ENCODE data around the gene ADRM1. TPM values are rescaled to one million over a fixed set of nuclear protein-coding genes. Genes with fewer than 3 reads are reported as not detected.

ADRM1 gene
- total RNA-seq, 1 experiment from 2014 or later = 127 TPM

DNA sequence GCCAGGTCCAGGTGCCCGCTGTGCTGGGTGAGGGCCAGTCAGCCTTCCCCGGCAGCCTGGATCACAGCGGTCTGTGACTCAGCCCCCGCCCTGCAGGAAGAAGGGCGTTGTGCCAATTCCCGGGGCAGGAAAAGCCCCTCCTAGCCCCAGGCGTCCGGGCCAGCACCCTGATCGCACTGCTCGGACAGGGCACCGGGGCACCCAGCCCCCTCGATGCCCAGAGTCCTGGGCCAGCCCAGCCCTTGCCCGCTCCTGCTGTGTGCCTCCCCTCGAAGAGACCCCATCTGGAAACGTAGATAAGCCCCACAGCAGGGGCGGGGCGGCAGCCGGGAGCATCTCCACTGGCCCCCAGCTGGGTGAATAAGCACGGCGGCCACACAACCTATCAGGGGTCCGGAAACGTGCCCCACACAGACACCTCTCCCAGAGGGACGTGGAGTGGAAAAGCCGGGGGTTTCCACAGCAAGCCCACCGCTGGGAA is 54.4 kb downstream of the ADRM1 start:
- intact Hi-C loops (cut with micrococcal nuclease) = no loop called here
- H3K36me3 Mint-ChIP-seq (ENCODE audit: insufficient read depth, unreplicated experiment) = peaks cover 41% of the 10 kb centered on the region
- CTCF ChIA-PET = interaction anchor here (1.2 to 3.7 kb wide), 5 partner anchors 11 to 57 kb away, joined by 5 to 52 read pairs (median 6); partner anchors contain the start of gene LAMA5
- DNase-seq (ENCODE audit: unreplicated experiment) = peak; percentile 73
- no peaks in the 10 kb centered on the region for H3K9me3 Mint-ChIP-seq (ENCODE audit: unreplicated experiment)
- peaks cover 34% of the 10 kb centered on the region for H3K4me1 Mint-ChIP-seq (ENCODE audit: insufficient read depth, unreplicated experiment)
- no TSS peak for BruUV-seq (replicated peaks)
- TF ChIP-seq, protein P1, sequence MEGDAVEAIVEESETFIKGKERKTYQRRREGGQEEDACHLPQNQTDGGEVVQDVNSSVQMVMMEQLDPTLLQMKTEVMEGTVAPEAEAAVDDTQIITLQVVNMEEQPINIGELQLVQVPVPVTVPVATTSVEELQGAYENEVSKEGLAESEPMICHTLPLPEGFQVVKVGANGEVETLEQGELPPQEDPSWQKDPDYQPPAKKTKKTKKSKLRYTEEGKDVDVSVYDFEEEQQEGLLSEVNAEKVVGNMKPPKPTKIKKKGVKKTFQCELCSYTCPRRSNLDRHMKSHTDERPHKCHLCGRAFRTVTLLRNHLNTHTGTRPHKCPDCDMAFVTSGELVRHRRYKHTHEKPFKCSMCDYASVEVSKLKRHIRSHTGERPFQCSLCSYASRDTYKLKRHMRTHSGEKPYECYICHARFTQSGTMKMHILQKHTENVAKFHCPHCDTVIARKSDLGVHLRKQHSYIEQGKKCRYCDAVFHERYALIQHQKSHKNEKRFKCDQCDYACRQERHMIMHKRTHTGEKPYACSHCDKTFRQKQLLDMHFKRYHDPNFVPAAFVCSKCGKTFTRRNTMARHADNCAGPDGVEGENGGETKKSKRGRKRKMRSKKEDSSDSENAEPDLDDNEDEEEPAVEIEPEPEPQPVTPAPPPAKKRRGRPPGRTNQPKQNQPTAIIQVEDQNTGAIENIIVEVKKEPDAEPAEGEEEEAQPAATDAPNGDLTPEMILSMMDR (IDR thresholded peaks at IDR 0.05; ENCODE audit: unreplicated experiment) = no peak
- no peaks in the 10 kb centered on the region for H3K27me3 Mint-ChIP-seq (ENCODE audit: insufficient read depth, unreplicated experiment)
- no peak overlapping the region for H3K27ac Mint-ChIP-seq (ENCODE audit: low read depth, unreplicated experiment)
- H3K4me3 Mint-ChIP-seq (ENCODE audit: unreplicated experiment) = no peak overlapping the region
- POLR2A ChIA-PET = interaction anchor here (0.7 to 5.4 kb wide), 10 partner anchors 8 to 286 kb away, joined by 3 to 106 read pairs (median 4); partner anchors contain the start of genes ADRM1, LAMA5, RPS21 and SLCO4A1

DNA sequence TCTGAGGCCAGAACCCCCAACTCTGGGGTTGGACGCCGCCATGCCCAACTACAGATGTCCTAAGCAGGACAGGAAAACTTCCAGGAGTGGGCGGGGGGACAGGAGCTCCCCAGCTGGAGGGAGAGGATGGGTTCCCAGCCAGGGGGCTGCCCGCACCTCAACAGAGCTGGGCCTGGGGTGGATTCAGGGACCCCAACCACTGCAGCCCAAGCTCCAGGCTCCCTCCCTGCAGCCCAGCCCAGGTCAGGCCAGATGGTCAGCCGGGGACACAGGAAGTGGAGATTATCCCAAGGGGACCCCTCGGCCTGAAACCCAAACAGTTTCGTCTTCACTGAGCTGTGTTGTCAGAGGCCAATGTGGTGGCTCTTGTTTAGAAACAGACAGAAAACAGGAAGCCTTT is 54.9 kb downstream of the ADRM1 start:
- H3K27me3 Mint-ChIP-seq (ENCODE audit: insufficient read depth, unreplicated experiment) = no peaks in the 10 kb centered on the region
- CTCF ChIA-PET = interaction anchor here (0.6 to 3.7 kb wide), 5 partner anchors 10 to 57 kb away, joined by 5 to 52 read pairs (median 6); partner anchors contain the start of gene LAMA5
- intact Hi-C loops (cut with micrococcal nuclease) = no loop called here
- no peak for DNase-seq (ENCODE audit: unreplicated experiment)
- H3K4me1 Mint-ChIP-seq (ENCODE audit: insufficient read depth, unreplicated experiment) = peaks cover 33% of the 10 kb centered on the region
- POLR2A ChIA-PET = interaction anchor here (0.7 to 5.4 kb wide), 12 partner anchors 7 to 285 kb away, joined by 3 to 106 read pairs (median 4); partner anchors contain the start of genes ADRM1, LAMA5 and SLCO4A1
- TF ChIP-seq, protein P1 (IDR thresholded peaks at IDR 0.05; ENCODE audit: unreplicated experiment) = no peak
- no TSS peak for BruUV-seq (replicated peaks)
- H3K4me3 Mint-ChIP-seq (ENCODE audit: unreplicated experiment) = no peak overlapping the region
- H3K36me3 Mint-ChIP-seq (ENCODE audit: insufficient read depth, unreplicated experiment) = peaks cover 41% of the 10 kb centered on the region
- H3K9me3 Mint-ChIP-seq (ENCODE audit: unreplicated experiment) = no peaks in the 10 kb centered on the region
- no peak overlapping the region for H3K27ac Mint-ChIP-seq (ENCODE audit: low read depth, unreplicated experiment)

Small RNA genes lying within 50 kb of the gene (microRNA-seq; reads per million reads assigned to microRNA genes)
- 0.66 reads per million for gene MIR4758

Other genes starting within 250 kb of the ADRM1 start
- 15.9 and 16.1 TPM in 2 replicates for gene TAF4, start 237.1 kb upstream of the ADRM1 start, total RNA-seq (2022)
- gene LSM14B, start 180.5 kb upstream of the ADRM1 start, total RNA-seq (2022) = 33.3 and 35.1 TPM in 2 replicates
- gene PSMA7, start 159.6 kb upstream of the ADRM1 start, total RNA-seq (2022) = 362 and 419 TPM in 2 replicates
- gene SS18L1, start 159.2 kb upstream of the ADRM1 start, total RNA-seq (2022) = 16.1 and 17.9 TPM in 2 replicates
- 46.9 and 61.0 TPM in 2 replicates for gene MTG2, start 120.0 kb upstream of the ADRM1 start, total RNA-seq (2022)
- not detected in 2 replicates for gene HRH3, start 82.7 kb upstream of the ADRM1 start, total RNA-seq (2022)
- gene OSBPL2, start 64.5 kb upstream of the ADRM1 start, total RNA-seq (2022) = 38.8 and 51.9 TPM in 2 replicates
- 266 and 292 TPM in 2 replicates for gene LAMA5, start 64.3 kb downstream of the ADRM1 start, total RNA-seq (2022)
- 1,978 and 2,055 TPM in 2 replicates for gene RPS21, start 84.1 kb downstream of the ADRM1 start, total RNA-seq (2022)
- gene CABLES2, start 104.3 kb downstream of the ADRM1 start, total RNA-seq (2022) = 1.5 and 2.8 TPM in 2 replicates
- gene RBBP8NL, start 124.5 kb downstream of the ADRM1 start, total RNA-seq (2022) = not detected in 2 replicates
- not detected in 2 replicates for gene GATA5, start 173.0 kb downstream of the ADRM1 start, total RNA-seq (2022)

All from MCF 10A (cell line).